ENCODE measurements around the gene CMSS1.

Gene CMSS1

GRCh38 chr3:100175637-100176280, 358.1 kb downstream of the CMSS1 start:
- no peak for DNase-seq (ENCODE audit: low read depth, low spot score)

GRCh38 chr3:100179692-100180349, 362.2 kb downstream of the CMSS1 start:
- DNase-seq (ENCODE audit: low read depth, low spot score), result no peak

- no peak for DNase-seq (ENCODE audit: low read depth, low spot score)
These were observed 366.0 kb downstream of the CMSS1 start for GRCh38 chr3:100183608-100184125.

GRCh38 chr3:100184948-100185570, 367.4 kb downstream of the CMSS1 start:
- DNase-seq (ENCODE audit: low read depth, low spot score), result no peak

GRCh38 chr3:100185847-100186246, 368.2 kb downstream of the CMSS1 start:
- DNase-seq (ENCODE audit: low read depth, low spot score), result no peak

GRCh38 chr3:100189444-100189964, 371.8 kb downstream of the CMSS1 start:
- no peak for DNase-seq (ENCODE audit: low read depth, low spot score)

GRCh38 chr3:100195375-100195774, 377.7 kb downstream of the CMSS1 start:
- DNase-seq (ENCODE audit: low read depth, low spot score), result no peak

- no peak for DNase-seq (ENCODE audit: low read depth, low spot score)
These were observed 380.2 kb downstream of the CMSS1 start for GRCh38 chr3:100197876-100198275.

- DNase-seq (ENCODE audit: low read depth, low spot score), result no peak
These were observed 381.1 kb downstream of the CMSS1 start for GRCh38 chr3:100198579-100199269.

GRCh38 chr3:100205171-100205570, 387.5 kb downstream of the CMSS1 start:
- DNase-seq (ENCODE audit: low read depth, low spot score), result no peak

- DNase-seq (ENCODE audit: low read depth, low spot score), result no peak
These were observed 389.0 kb downstream of the CMSS1 start for GRCh38 chr3:100206687-100207086.

- no peak for DNase-seq (ENCODE audit: low read depth, low spot score)
These were observed 390.2 kb downstream of the CMSS1 start for GRCh38 chr3:100207886-100208285.

GRCh38 chr3:100209169-100209568, 391.5 kb downstream of the CMSS1 start:
- DNase-seq (ENCODE audit: low read depth, low spot score), result no peak

- no peak for DNase-seq (ENCODE audit: low read depth, low spot score)
These were observed 392.5 kb downstream of the CMSS1 start for GRCh38 chr3:100209948-100210771.

GRCh38 chr3:100210772-100211135, 393.1 kb downstream of the CMSS1 start:
- DNase-seq (ENCODE audit: low read depth, low spot score), result no peak

GRCh38 chr3:100213891-100214573, 396.4 kb downstream of the CMSS1 start:
- no peak for DNase-seq (ENCODE audit: low read depth, low spot score)

- DNase-seq (ENCODE audit: low read depth, low spot score), result no peak
These were observed 396.9 kb downstream of the CMSS1 start for GRCh38 chr3:100214574-100214964.

- no peak for DNase-seq (ENCODE audit: low read depth, low spot score)
These were observed 399.1 kb downstream of the CMSS1 start for GRCh38 chr3:100216713-100217112.

- DNase-seq (ENCODE audit: low read depth, low spot score), result no peak
These were observed 403.5 kb downstream of the CMSS1 start for GRCh38 chr3:100221159-100221558.

GRCh38 chr3:100225193-100225592, 407.5 kb downstream of the CMSS1 start:
- no peak for DNase-seq (ENCODE audit: low read depth, low spot score)

- DNase-seq (ENCODE audit: low read depth, low spot score), result no peak
These were observed 408.2 kb downstream of the CMSS1 start for GRCh38 chr3:100225883-100226282.

All from activated CD4-positive, CD25-positive, alpha-beta regulatory T cell treated with anti-CD3 and anti-CD28 coated beads, Interleukin-2, amount 50 U/mL, for 16 hours (primary cell).